CD4-positive, CD25-positive, alpha-beta regulatory T cell (primary cell): ENCODE results near the gene ARPP21. TPM values are rescaled to one million over a fixed set of nuclear protein-coding genes. Genes with fewer than 3 reads are reported as not detected.

Source experiments
- ATAC-seq, 2 donors: fragments of 150-1000 bp; cut with Tn5 transposase; one replicate each; pipeline ENCODE4 v1.10.0; 2021; ENCODE audit warnings: low read depth in 2 of 2, moderate number of reproducible peaks in 2 of 2, moderate library complexity in 1 of 2
- DNase-seq, 3 donors: peaks; one replicate each; pipeline versions ENCODE4 v3.0.0 to v3.0.0-alpha.2; 2012 to 2022; ENCODE audit warnings: mixed read lengths in 1 of 3
- H3K27ac ChIP-seq: one replicate; pipeline ENCODE4 v1.7.0; 2013; ENCODE audit warnings: mild to moderate bottlenecking, low read length; ENCODE audit not compliant: insufficient read depth, poor library complexity, severe bottlenecking
- H3K27me3 ChIP-seq: one replicate; pipeline ENCODE4 v1.7.0; 2013; ENCODE audit warnings: low read length; ENCODE audit not compliant: control insufficient read depth, insufficient read depth
- H3K36me3 ChIP-seq: one replicate; pipeline ENCODE4 v1.7.0; 2013; ENCODE audit warnings: mild to moderate bottlenecking, low read length, moderate library complexity; ENCODE audit not compliant: control insufficient read depth, insufficient read depth
- H3K4me1 ChIP-seq: 2 replicates; pipeline ENCODE4 v1.7.0; 2013; ENCODE audit warnings: mild to moderate bottlenecking, low read length; ENCODE audit not compliant: insufficient read depth, control insufficient read depth, poor library complexity, severe bottlenecking
- H3K4me3 ChIP-seq: one replicate; pipeline ENCODE4 v1.7.0; 2013; ENCODE audit warnings: low read depth, mild to moderate bottlenecking, low read length, moderate library complexity
- H3K9me3 ChIP-seq, 2 experiments: 1 replicate in 1 of 2; 2 replicates in 1 of 2; pipeline ENCODE4 v1.7.0; 2013; ENCODE audit warnings: low read length in 2 of 2, mild to moderate bottlenecking in 1 of 2, moderate library complexity in 1 of 2; ENCODE audit not compliant: control insufficient read depth in 2 of 2
- H3K27ac Mint-ChIP-seq, 3 donors: one replicate each; pipeline ENCODE4 v1.8.0; 2020 to 2022; ENCODE audit warnings: mild to moderate bottlenecking in 3 of 3, mixed read lengths in 3 of 3, moderate library complexity in 2 of 3
- H3K27me3 Mint-ChIP-seq: one replicate; pipeline ENCODE4 v1.8.0; 2022; ENCODE audit warnings: mild to moderate bottlenecking, mixed read lengths
- H3K36me3 Mint-ChIP-seq: one replicate; pipeline ENCODE4 v1.8.0; 2020; ENCODE audit warnings: mixed read lengths
- H3K4me1 Mint-ChIP-seq, 4 donors: one replicate each; pipeline ENCODE4 v1.8.0; 2020 to 2022; ENCODE audit warnings: mixed read lengths in 4 of 4, mild to moderate bottlenecking in 1 of 4
- H3K4me3 Mint-ChIP-seq, 4 donors: one replicate each; pipeline ENCODE4 v1.8.0; 2020 to 2022; ENCODE audit warnings: mild to moderate bottlenecking in 4 of 4, mixed read lengths in 4 of 4, moderate library complexity in 3 of 4
- H3K9me3 Mint-ChIP-seq, 7 donors: one replicate each; pipeline ENCODE4 v1.8.0; 2020 to 2022; ENCODE audit warnings: mixed read lengths in 7 of 7, mild to moderate bottlenecking in 3 of 7, moderate library complexity in 2 of 7
- polyA plus RNA-seq, 4 donors: library from polyadenylated mRNA; unstranded; fragments of 300-500 nt; fragmentation: Illumina TruSeq; gene quantifications; one replicate each; pipeline ENCODE4 v1.2.3, GENCODE V29; 2021
- total RNA-seq: library from RNA; stranded (reverse); gene quantifications from one replicate; pipeline ENCODE4 v1.2.3, GENCODE V29; 2022

ARPP21 gene
- total and polyA plus RNA-seq, 5 donors from 2014 or later = not detected

- Mint-ChIP-seq H3K27ac (no peak overlapping the region), H3K27me3 (no peaks in the 10 kb centered on the region), H3K4me3 (no peak overlapping the region), H3K36me3 (no peaks in the 10 kb centered on the region), H3K4me1 (no peaks in the 10 kb centered on the region), H3K9me3 (peaks cover 0 to 3% (median 0%) of the 10 kb centered on the region in 7 donors)
- Histone ChIP-seq H3K4me3 (no peak overlapping the region), H3K36me3 (no peaks in the 10 kb centered on the region), H3K9me3 (no peaks in the 10 kb centered on the region), H3K27me3 (no peaks in the 10 kb centered on the region), H3K27ac (no peak overlapping the region), H3K4me1 (no peaks in the 10 kb centered on the region)
- DNase-seq (no peak), ATAC-seq (no peak)
These were observed 100.7 kb downstream of the ARPP21 start for GRCh38 chr3:35739964-35740527.

DNA sequence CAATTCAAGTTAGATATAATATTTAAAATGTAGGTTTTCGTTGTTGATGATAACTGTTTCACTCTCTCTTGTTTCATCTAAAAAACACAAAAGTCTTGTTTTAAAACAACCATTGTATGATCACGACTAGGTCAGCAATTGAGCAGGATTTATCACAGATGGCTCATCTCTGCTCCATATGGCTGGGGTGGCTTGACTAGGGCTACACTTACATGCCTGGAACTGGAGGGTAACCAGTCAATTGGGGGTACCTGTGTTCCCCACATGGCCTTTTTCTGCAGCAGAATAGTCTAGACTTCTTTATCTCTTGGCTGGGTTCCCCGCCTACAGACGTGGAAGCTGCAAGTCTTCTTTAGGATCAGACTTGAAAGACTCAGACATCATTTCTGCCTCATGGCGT lies 103.9 kb downstream of the ARPP21 start:
- no peaks in the 10 kb centered on the region for H3K27me3 ChIP-seq
- H3K36me3 Mint-ChIP-seq = no peaks in the 10 kb centered on the region
- H3K9me3 Mint-ChIP-seq = peaks cover 0 to 6% (median 3%) of the 10 kb centered on the region in 7 donors
- H3K4me1 ChIP-seq = no peaks in the 10 kb centered on the region
- H3K4me3 ChIP-seq = no peak overlapping the region
- no peak for DNase-seq
- H3K9me3 ChIP-seq = no peaks in the 10 kb centered on the region
- no peak overlapping the region for H3K27ac Mint-ChIP-seq
- H3K27me3 Mint-ChIP-seq = no peaks in the 10 kb centered on the region
- H3K36me3 ChIP-seq = no peaks in the 10 kb centered on the region
- H3K4me3 Mint-ChIP-seq = no peak overlapping the region
- no peak for ATAC-seq
- no peak overlapping the region for H3K27ac ChIP-seq
- no peaks in the 10 kb centered on the region for H3K4me1 Mint-ChIP-seq

DNA sequence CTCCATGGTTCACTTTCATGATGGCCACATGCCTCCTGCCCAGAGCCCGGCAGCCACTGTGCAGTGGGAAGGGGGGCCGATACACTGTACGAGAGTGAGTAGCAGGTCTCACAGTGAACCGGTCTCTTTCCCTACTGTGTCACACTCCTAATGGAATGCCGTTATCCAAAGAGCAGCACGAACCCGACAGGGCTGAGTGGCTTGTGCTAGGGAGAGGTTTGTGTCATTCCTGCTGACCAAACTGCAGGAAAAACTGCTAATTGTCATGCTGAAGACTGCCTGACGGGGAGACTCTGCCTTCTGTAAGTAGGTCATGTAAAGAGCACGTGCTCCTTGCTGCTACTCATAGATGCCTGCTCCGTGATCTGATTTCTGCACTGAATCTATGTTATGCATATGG lies 105.1 kb downstream of the ARPP21 start:
- Histone ChIP-seq H3K27ac (no peak overlapping the region), H3K27me3 (no peaks in the 10 kb centered on the region), H3K4me1 (no peaks in the 10 kb centered on the region), H3K36me3 (no peaks in the 10 kb centered on the region), H3K9me3 (no peaks in the 10 kb centered on the region), H3K4me3 (no peak overlapping the region)
- no peak overlapping the region for H3K27ac Mint-ChIP-seq
- no peaks in the 10 kb centered on the region for H3K4me1 Mint-ChIP-seq
- no peaks in the 10 kb centered on the region for H3K27me3 Mint-ChIP-seq
- no peaks in the 10 kb centered on the region for H3K36me3 Mint-ChIP-seq
- peaks cover 0 to 7% (median 3%) of the 10 kb centered on the region in 7 donors for H3K9me3 Mint-ChIP-seq
- ATAC-seq (no peak), DNase-seq (no peak)
- H3K4me3 Mint-ChIP-seq = no peak overlapping the region

- H3K27ac ChIP-seq = no peak overlapping the region
- H3K4me1 Mint-ChIP-seq = no peaks in the 10 kb centered on the region
- DNase-seq = no peak
These were observed 106.0 kb downstream of the ARPP21 start for GRCh38 chr3:35745351-35745750.

DNA sequence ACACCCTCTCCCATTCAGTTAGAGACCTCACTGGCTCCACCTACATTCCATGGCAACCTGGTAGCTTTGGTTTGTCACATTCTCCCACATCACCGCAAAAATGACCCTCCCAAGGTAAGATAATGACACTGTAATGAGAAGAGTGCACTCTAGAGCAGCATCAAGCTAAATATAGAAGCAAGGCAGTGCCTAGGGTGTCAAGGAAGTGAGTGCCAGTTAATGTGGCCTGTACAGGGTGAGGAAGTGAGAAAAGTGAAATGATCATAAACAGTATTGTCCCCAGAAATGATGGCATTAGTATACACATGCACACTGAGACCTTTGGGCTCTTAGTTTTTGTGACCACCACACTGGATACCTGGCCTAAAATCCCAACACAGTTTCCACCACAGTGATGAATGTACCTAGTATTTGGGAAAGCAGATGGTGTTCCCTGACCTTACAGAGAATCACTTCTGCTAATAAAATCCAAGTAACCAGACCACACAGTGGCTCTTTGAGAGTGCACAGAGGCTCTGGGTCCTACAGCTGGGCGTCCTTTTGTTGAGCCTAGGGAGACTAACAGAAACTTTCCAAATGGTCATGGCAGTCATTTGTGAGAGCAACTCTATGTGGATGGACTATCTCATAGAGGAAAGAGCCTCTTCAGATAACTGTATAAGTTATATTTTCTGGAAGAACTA lies 106.6 kb downstream of the ARPP21 start:
- DNase-seq (no peak), ATAC-seq (no peak)
- H3K4me1 ChIP-seq = no peaks in the 10 kb centered on the region
- no peaks in the 10 kb centered on the region for H3K36me3 ChIP-seq
- peaks cover 0 to 9% (median 3%) of the 10 kb centered on the region in 7 donors for H3K9me3 Mint-ChIP-seq
- no peaks in the 10 kb centered on the region for H3K27me3 Mint-ChIP-seq
- no peaks in the 10 kb centered on the region for H3K36me3 Mint-ChIP-seq
- H3K27me3 ChIP-seq = no peaks in the 10 kb centered on the region
- H3K27ac Mint-ChIP-seq = no peak overlapping the region
- H3K4me3 Mint-ChIP-seq = no peak overlapping the region
- no peak overlapping the region for H3K4me3 ChIP-seq
- H3K4me1 Mint-ChIP-seq = no peaks in the 10 kb centered on the region
- H3K27ac ChIP-seq = no peak overlapping the region
- H3K9me3 ChIP-seq = no peaks in the 10 kb centered on the region

More at GRCh38 chr3:35745351-35745750, 106.0 kb downstream of the ARPP21 start:
- H3K4me1 ChIP-seq = no peaks in the 10 kb centered on the region
- no peaks in the 10 kb centered on the region for H3K27me3 ChIP-seq
- H3K4me3 ChIP-seq = no peak overlapping the region
- H3K9me3 Mint-ChIP-seq = peaks cover 0 to 9% (median 3%) of the 10 kb centered on the region in 7 donors
- H3K27me3 Mint-ChIP-seq = no peaks in the 10 kb centered on the region
- no peak for ATAC-seq
- no peaks in the 10 kb centered on the region for H3K36me3 Mint-ChIP-seq
- no peak overlapping the region for H3K4me3 Mint-ChIP-seq
- no peaks in the 10 kb centered on the region for H3K9me3 ChIP-seq
- H3K36me3 ChIP-seq = no peaks in the 10 kb centered on the region
- H3K27ac Mint-ChIP-seq = no peak overlapping the region

- Mint-ChIP-seq H3K9me3 (peaks cover 0 to 9% (median 3%) of the 10 kb centered on the region in 7 donors), H3K27ac (peak overlapping the region in 1 of 3 donors; percentile 29), H3K4me3 (no peak overlapping the region), H3K4me1 (no peaks in the 10 kb centered on the region), H3K27me3 (no peaks in the 10 kb centered on the region), H3K36me3 (no peaks in the 10 kb centered on the region)
- no peaks in the 10 kb centered on the region for H3K36me3 ChIP-seq
- H3K4me3 ChIP-seq = no peak overlapping the region
- H3K27ac ChIP-seq = no peak overlapping the region
- H3K27me3 ChIP-seq = no peaks in the 10 kb centered on the region
- ATAC-seq = no peak
- no peaks in the 10 kb centered on the region for H3K4me1 ChIP-seq
- no peak for DNase-seq
- H3K9me3 ChIP-seq = no peaks in the 10 kb centered on the region
These were observed 107.2 kb downstream of the ARPP21 start for GRCh38 chr3:35746492-35746891.

DNA sequence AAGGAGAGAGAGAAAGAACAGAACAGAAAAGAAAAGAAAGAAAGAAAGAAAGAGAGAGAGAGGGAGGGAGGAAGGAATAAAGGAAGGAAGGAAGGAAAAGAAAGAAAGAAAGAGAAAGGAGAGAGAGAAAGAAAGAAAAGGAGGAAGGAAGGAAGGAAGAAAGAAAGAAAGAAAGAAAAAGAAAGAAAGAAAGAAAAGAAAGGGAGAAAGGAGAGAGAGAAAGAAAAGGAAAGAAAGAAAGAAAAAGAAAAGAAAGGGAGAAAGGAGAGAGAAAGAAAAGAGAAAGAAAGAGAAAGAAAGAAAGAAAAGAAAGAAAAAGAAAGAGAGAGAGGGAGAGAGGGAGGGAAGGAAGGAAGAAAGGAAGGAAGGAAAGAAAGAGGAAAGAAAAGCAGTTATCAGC lies 108.8 kb downstream of the ARPP21 start:
- Histone ChIP-seq H3K27ac (no peak overlapping the region), H3K4me1 (no peaks in the 10 kb centered on the region), H3K4me3 (no peak overlapping the region), H3K9me3 (no peaks in the 10 kb centered on the region), H3K36me3 (no peaks in the 10 kb centered on the region), H3K27me3 (no peaks in the 10 kb centered on the region)
- ATAC-seq = no peak
- no peak for DNase-seq
- peaks cover 0 to 9% (median 3%) of the 10 kb centered on the region in 7 donors for H3K9me3 Mint-ChIP-seq
- H3K36me3 Mint-ChIP-seq = no peaks in the 10 kb centered on the region
- no peaks in the 10 kb centered on the region for H3K27me3 Mint-ChIP-seq
- H3K27ac Mint-ChIP-seq = no peak overlapping the region
- H3K4me1 Mint-ChIP-seq = no peaks in the 10 kb centered on the region
- H3K4me3 Mint-ChIP-seq = no peak overlapping the region

DNA sequence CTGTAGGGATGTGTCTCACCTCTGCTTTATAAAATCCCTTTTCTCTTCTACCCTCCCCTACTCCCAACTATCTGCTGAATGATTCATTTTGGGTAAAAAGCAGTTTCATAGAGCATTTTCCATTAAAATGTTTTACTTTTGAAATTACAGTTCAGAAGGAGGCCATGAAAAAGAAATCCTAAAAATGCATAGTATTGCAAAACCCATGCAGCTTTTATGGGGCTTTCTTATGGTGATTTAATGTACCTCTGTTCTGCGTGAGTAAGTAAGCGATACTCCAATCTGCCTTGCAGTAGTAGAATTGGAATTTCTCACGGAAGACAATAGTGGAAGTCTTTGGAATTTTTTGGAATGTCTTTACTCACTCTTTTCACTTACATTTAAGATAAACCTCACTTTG lies 111.9 kb downstream of the ARPP21 start:
- Histone ChIP-seq H3K36me3 (no peaks in the 10 kb centered on the region), H3K4me3 (no peak overlapping the region), H3K27me3 (no peaks in the 10 kb centered on the region), H3K27ac (no peak overlapping the region), H3K4me1 (no peaks in the 10 kb centered on the region), H3K9me3 (no peaks in the 10 kb centered on the region)
- H3K9me3 Mint-ChIP-seq = peaks cover 0 to 11% (median 3%) of the 10 kb centered on the region in 7 donors
- no peak overlapping the region for H3K4me3 Mint-ChIP-seq
- no peaks in the 10 kb centered on the region for H3K27me3 Mint-ChIP-seq
- ATAC-seq = no peak
- no peak for DNase-seq
- no peaks in the 10 kb centered on the region for H3K36me3 Mint-ChIP-seq
- no peak overlapping the region for H3K27ac Mint-ChIP-seq
- no peaks in the 10 kb centered on the region for H3K4me1 Mint-ChIP-seq
